Fibroblast of the conjunctiva (primary cell): ENCODE measurements around the gene VWA8.
A peak's percentile ranks its signal among the peaks of the same experiment; 100 is the strongest.
"Not testable (repeated sequence)": the region's sequence is repeated elsewhere in the genome, so short reads cannot be mapped to it uniquely, and the experiment has no call there.

Experiments
- DNase-seq: peaks from one replicate; pipeline ENCODE4 v3.0.0-alpha.2; 2010; ENCODE audit warnings: low read depth

Gene VWA8

DNA sequence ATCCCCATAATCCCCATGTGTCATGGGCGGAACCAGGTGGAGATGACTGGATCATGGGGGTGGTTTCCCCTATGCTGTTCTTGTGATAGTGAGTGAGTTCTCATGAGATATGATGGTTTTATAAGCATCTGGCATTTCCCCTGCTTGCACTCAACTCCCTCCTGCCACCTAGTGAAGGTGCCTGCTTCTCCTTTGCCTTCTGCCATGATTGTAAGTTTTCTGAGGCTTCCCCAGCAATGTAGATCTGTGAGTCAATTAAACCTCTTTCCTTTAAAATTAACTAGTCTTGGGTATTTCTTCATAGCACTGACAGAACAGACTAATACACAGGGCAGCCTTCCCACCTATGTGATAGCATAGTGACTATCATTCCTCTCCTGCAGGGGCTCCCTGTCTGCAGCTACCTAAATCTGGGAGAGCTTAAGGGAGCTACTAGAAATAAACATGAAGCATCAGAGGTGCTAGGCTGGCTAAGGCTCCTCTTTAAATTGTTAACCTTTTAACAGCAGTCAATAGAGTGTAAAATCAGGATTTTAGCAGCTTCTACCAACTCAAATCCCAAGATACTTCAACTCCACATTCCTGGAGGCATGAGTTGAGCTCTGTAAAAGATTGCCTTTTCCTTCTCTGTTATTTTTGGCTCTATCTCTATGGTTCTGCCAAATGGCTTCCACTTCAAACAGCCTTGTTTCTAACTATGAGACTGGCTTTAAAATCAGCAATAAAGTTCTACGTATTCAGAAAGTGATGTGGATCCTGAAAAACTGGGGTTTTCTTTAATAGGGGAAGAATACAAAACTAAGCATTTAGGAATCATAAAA, 112.3 kb downstream of the VWA8 start:
- peak; percentile 33 for DNase-seq

DNA sequence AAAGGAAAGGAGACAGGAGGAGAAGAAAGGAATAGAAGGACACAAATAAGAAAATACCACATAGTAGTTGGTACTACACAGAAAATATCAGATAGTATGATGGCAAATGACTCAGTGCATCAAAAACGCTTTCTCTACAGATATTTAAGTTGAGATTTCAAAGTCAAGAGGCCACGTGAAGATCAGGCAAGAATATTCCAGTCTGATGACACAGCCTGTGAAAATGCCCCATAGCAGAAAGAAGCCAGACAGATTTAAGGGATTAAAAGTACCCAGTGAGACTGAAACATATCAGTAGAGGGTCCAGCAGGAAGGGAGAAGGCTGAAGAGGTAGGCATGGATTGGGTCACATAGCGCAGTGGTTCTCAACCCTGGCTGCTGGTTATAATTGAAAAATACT, 113.7 kb downstream of the VWA8 start:
- no peak for DNase-seq

- DNase-seq: no peak
Observed at GRCh38 chr13:41842036-41842620, 118.8 kb downstream of the VWA8 start.

DNA sequence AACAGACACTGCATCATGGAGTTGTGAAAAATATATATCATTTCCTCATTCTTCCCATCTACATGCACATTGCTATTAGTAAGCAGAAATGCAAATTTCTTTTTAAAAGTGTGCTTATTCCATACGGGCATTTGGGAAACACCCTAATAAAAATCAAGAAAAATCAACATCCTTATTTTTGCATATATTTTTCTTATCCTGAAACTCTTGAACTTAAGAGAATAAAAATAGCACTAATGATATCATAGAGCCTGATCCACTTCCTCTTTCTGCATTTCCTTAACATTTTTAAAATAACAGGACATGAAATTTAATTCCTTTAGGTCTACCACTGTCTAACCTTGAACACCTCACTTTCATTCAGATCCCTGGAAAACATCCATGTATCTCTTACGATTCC, 123.3 kb downstream of the VWA8 start:
- no peak for DNase-seq

- peak; percentile 61 for DNase-seq
Observed at GRCh38 chr13:41835871-41836270, 125.0 kb downstream of the VWA8 start.

DNA sequence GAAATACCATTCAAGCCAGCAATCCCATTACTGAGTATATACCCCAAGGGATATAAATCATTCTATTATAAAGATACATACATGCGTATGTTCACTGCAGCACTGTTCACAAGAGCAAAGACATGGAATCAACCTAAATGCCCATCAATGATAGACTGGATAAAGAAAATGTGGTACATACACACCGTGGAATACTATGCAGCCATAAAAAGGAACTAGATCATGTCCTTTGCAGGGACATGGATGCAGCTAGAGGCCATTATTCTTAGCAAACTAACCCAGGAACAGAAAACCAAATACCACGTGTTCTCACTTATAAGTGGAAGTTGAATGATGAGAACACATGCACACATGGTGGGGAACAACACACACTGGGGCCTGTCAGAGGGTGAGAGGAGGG, 126.2 kb downstream of the VWA8 start:
- DNase-seq: not testable (repeated sequence)

DNA sequence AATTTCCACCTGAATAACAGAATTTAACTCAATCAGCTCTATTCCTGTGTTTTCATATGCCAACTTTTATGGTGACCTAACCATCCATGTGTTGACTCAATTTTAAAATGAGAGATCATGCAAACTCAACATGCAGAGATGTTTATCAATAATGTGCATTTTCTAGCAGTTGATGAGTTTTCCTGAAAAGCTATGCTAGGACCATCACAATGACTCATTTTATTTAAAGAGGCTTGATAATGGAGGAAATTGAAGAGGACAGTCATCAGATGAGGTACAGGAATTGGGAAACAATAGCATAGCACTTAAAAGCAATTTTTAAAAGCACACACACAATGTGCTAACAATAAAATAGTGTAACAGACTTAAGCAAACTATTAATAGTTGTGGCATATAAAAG, 127.1 kb downstream of the VWA8 start:
- no peak for DNase-seq

DNA sequence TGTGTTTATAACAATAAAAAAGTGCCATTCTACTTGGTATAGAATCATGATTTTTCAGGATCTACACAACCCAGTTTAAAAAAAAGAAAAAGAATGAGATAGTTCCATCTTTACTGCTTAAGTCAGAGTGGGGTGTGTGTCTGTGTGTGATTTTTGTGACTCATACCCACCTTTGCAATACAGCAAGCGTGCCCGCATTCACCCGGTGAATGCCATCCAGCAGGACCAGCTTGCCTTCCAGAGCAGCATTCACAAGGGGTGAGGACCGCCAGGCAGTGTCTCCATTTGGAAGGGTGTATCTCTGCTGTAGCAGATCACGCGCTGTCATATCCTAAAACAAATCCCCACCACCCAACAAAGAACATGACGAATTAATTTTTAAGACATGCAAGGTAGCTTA, 127.7 kb downstream of the VWA8 start:
- no peak for DNase-seq

DNA sequence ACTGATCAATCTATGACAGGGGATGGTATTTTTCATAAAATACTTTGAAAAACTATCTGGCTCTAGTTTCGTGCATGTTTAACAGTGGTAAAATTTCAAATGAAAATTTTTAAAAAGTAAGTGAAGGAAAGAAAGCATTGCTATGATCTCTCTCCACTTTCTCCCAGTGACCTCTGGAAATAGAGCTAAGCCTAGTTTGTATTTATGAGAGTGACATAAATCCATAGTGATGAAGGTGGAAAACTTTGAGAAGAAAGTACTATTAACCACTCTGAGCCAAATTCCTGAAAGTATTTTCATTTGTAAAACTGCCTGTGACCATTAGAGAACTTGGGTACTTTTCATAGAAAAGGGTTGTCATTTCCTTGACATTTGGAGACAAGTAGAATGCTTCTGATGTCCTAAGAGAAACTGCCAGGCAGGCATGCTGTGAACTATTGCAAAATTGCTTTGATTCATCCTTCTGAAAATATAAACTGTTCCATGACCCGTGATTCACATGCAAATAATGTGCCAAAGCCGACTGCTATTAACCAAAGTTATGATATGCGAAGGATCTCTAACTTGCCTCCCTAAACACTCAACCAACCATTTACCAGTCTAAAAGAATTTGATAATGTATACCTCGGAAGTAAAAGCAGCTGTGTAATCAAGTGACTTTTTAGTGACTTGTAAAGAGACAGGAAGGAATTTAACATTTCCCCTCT, 133.2 kb downstream of the VWA8 start:
- DNase-seq: peak; percentile 80

DNA sequence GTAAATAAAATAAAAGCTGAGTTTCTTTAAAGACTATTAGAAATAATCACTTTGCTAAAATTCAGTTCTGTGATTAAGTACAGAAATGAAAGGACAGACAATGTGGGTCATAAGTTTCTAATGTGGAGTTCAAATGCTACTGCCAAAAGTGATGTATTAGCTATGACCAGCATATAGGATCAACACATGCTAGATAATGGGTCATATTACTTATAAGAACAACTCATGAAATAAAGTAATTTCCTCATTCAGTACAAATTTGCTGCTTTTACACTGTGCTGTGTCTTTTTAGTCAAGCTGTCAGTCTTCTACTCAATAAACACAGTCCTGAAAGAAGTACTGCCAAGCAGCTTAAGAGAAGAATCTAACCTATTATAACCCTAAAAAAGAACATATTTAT, 135.2 kb downstream of the VWA8 start:
- DNase-seq: no peak

- DNase-seq: no peak
Observed at GRCh38 chr13:41823476-41823875, 137.4 kb downstream of the VWA8 start.

DNA sequence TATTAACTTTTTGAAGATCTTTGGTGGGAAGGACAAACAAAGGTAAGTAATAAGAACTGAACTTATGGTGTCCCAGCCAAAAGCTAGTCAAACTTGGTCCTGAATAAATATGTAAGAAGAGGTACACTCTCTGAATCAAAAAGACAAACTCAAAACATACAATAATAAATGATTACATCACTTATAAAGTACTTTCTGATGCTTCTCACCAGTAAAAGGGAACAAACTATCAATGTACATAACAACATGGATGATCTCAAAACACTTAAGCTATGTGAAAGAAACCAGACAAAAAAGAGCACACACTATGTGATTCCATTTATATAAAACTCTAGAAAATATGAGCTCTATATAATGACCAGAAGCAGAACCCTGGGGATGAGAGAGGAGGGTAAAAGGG, 138.3 kb downstream of the VWA8 start:
- DNase-seq: no peak

- no peak for DNase-seq
Observed at GRCh38 chr13:41821238-41821594, 139.7 kb downstream of the VWA8 start.

DNA sequence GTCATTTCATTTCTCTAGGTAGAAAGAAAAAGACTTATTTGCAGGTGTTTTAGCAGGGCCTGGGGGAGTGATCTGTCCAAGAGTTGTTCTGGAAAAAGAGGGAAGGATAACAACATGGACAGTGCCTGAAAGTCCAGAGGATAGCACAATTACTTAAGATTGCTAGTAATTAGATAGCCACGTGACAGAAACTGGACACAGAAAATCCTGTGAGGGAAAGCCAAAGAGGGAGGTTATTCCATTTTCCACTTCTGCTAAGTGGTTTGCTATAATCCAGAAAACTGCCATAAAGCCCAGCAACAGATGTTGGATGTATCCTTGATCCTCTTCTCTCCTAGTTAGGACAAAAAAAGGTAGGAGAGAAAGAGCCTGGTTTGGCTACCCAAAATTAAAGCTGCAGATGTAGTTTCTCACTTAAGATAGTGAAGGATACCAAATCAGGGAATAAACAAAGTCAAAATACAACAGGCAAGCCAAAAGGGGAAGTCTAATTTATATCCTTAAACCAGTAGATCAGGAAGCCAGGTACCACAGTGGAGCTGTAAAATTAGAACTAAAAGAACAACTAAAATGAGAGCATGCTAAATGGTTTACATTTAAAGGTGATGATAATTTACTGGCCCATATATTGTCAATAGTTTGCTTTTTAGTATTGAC, 140.2 kb downstream of the VWA8 start:
- DNase-seq: no peak

DNA sequence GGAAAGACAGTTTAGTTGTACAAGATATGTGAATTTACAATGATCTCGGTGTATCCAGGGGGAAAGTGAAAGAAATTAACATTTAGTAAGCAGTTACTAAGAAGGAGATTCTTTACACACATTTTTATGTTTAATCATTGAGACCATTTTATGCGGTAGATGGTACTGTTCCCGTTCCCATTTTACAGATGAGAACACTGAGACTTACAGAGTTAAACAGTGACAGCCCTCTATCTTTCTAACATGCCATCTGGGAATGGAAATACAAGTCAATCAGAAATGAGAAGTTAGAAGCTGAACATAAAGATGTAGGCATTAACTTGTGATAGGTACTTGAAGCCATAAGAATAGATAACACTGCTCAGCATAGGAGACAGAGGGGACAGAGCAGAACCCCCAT, 144.9 kb downstream of the VWA8 start:
- DNase-seq: no peak

DNA sequence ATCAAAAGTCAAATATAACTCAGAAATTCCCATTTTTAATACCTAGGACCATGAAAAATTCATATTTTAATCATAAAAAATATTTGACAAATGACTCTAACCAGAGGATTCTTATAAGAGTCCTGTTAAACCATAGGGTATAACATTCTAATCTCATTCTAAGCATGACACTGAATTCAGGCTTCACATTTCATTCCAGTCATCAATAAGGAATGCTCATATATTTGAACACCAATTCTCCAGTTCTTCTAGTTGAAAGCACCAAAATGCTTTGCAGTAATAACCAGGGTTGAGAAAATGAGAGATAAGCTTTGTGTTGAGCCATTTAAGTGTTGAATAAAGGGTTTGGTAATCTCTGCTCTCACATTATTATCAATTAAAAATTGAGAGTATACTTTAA, 147.5 kb downstream of the VWA8 start:
- DNase-seq: no peak

- no peak for DNase-seq
Observed at GRCh38 chr13:41812851-41813250, 148.1 kb downstream of the VWA8 start.

GRCh38 chr13:41812237-41812636, 148.7 kb downstream of the VWA8 start:
- DNase-seq: no peak

GRCh38 chr13:41811588-41812021, 149.3 kb downstream of the VWA8 start:
- no peak for DNase-seq

DNA sequence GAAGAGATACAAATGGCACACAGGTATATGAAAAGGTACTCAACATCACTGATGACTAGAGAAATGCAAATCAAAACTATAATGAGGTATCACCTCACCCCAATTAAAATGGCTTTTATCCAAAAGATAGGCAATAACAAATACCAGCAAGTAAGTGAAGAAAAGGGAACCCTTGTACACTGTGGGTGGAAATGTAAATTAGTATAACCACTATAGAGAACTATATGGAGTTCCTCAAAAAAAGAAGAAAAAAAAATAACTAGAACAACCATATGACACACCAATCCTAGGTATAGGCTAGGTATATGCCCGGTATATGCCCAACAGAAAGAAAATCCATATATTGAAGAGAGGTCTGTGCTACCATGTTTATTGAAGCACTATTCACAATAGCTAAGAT, 150.9 kb downstream of the VWA8 start:
- DNase-seq: no peak

GRCh38 chr13:41803445-41803735, 157.5 kb downstream of the VWA8 start:
- not testable (repeated sequence) for DNase-seq

- DNase-seq: no peak
Observed at GRCh38 chr13:41802684-41803444, 158.0 kb downstream of the VWA8 start.
